ENCODE measurements around the gene KCTD13.

- TF ChIP-seq, protein P1, sequence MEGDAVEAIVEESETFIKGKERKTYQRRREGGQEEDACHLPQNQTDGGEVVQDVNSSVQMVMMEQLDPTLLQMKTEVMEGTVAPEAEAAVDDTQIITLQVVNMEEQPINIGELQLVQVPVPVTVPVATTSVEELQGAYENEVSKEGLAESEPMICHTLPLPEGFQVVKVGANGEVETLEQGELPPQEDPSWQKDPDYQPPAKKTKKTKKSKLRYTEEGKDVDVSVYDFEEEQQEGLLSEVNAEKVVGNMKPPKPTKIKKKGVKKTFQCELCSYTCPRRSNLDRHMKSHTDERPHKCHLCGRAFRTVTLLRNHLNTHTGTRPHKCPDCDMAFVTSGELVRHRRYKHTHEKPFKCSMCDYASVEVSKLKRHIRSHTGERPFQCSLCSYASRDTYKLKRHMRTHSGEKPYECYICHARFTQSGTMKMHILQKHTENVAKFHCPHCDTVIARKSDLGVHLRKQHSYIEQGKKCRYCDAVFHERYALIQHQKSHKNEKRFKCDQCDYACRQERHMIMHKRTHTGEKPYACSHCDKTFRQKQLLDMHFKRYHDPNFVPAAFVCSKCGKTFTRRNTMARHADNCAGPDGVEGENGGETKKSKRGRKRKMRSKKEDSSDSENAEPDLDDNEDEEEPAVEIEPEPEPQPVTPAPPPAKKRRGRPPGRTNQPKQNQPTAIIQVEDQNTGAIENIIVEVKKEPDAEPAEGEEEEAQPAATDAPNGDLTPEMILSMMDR (IDR thresholded peaks at IDR 0.05) = no peak
- TF ChIP-seq POLR2A (IDR thresholded peaks at IDR 0.05) = no peak
Measured at GRCh38 chr16:29947897-29948296, 21.9 kb upstream of the KCTD13 start.

Data from breast epithelium (tissue), 3 donors.